Stimulated activated CD4-positive, alpha-beta T cell treated with anti-CD3 and anti-CD28 coated beads, Interleukin-12 subunit alpha, Interleukin-12 subunit beta, amount 100 ng/mL, for 4 hours (primary cell): ENCODE data around the gene CENPL.
A peak's percentile ranks its signal among the peaks of the same experiment; 100 is the strongest.
"Not testable (repeated sequence)": the region's sequence is repeated elsewhere in the genome, so short reads cannot be mapped to it uniquely, and the experiment has no call there.

Experiments used
- DNase-seq: peaks from one replicate; pipeline ENCODE4 v3.0.0-alpha.2; 2020

CENPL gene

GRCh38 chr1:173824315-173825081 lies at the start of gene CENPL, which contains the start of gene DARS2:
Gene CENPL (minus strand): TSS chr1:173824883. CDS start chr1:173811299, 13,584 bp downstream.
Gene DARS2 (plus strand): TSS chr1:173824673. CDS start chr1:173825230, 557 bp downstream.
- DNase-seq, result peak; percentile 76

- no peak for DNase-seq
Observed at GRCh38 chr1:173871500-173871899, 46.8 kb upstream of the CENPL start.

- no peak for DNase-seq
Observed at GRCh38 chr1:173871091-173871490, 46.4 kb upstream of the CENPL start.

- no peak for DNase-seq
Observed at GRCh38 chr1:173870252-173871075, 45.8 kb upstream of the CENPL start.

GRCh38 chr1:173869021-173869359 lies 44.3 kb upstream of the CENPL start:
- DNase-seq, result no peak

- DNase-seq, result peak; percentile 96
Observed at GRCh38 chr1:173868266-173869020, 43.8 kb upstream of the CENPL start, which contains the start of gene ZBTB37. Gene ZBTB37 (plus strand): TSS chr1:173868380. CDS start chr1:173870226, 1,846 bp downstream.

GRCh38 chr1:173867753-173868265 lies 43.1 kb upstream of the CENPL start, which contains the start of gene GAS5:
Gene GAS5 (minus strand): TSS chr1:173867989.
- DNase-seq, result peak; percentile 99

GRCh38 chr1:173867141-173867752 lies 42.6 kb upstream of the CENPL start:
- DNase-seq, result no peak

GRCh38 chr1:173866413-173867115 lies 41.9 kb upstream of the CENPL start:
- DNase-seq, result no peak

GRCh38 chr1:173865468-173866164 lies 40.9 kb upstream of the CENPL start:
- no peak for DNase-seq

- no peak for DNase-seq
Observed at GRCh38 chr1:173864179-173864867, 39.6 kb upstream of the CENPL start.

- no peak for DNase-seq
Observed at GRCh38 chr1:173863224-173864161, 38.8 kb upstream of the CENPL start.

GRCh38 chr1:173862769-173863223 lies 38.1 kb upstream of the CENPL start:
- no peak for DNase-seq

- peak; percentile 39 for DNase-seq
Observed at GRCh38 chr1:173862146-173862768, 37.6 kb upstream of the CENPL start.

GRCh38 chr1:173861731-173862145 lies 37.1 kb upstream of the CENPL start:
- DNase-seq, result peak; percentile 31

GRCh38 chr1:173860065-173860464 lies 35.4 kb upstream of the CENPL start:
- no peak for DNase-seq

- not testable (repeated sequence) for DNase-seq
Observed at GRCh38 chr1:173859547-173859946, 34.9 kb upstream of the CENPL start.

GRCh38 chr1:173857363-173857917 lies 32.8 kb upstream of the CENPL start:
- DNase-seq, result no peak
